Measurements from ENCODE around the gene TRIM28.

DNA sequence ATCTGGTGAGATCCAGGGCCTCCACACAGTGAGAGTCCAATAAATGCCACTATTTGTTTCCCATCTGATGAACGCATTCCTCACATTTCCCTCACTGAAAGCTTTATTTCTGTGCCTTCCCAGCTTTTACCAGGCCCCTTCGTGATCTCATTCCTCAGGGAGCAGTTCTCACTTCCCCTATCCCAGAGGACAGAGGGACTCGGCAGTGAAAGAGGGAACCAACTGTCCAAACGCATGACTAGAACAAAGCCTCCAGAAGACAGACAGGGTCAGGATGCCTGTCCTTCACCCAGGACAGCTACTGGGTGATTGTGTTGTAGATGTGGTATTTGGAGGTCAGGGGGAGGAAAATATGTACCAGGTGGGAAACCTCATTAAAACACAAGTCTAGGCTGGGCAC lies 22.2 kb upstream of the TRIM28 start:
- TF ChIP-seq POLR2AphosphoS5 (IDR thresholded peaks at IDR 0.05; ENCODE audit: low read depth, low read length) (no peak), POLR2A (IDR thresholded peaks at IDR 0.05; ENCODE audit: low read depth, low read length) (no peak), TAF1 (IDR thresholded peaks at IDR 0.05; ENCODE audit: borderline replicate concordance, low read depth, low read length) (no peak)

Measured in GM12892 (cell line).